ENCODE results near the gene DIPK1B.

DNA sequence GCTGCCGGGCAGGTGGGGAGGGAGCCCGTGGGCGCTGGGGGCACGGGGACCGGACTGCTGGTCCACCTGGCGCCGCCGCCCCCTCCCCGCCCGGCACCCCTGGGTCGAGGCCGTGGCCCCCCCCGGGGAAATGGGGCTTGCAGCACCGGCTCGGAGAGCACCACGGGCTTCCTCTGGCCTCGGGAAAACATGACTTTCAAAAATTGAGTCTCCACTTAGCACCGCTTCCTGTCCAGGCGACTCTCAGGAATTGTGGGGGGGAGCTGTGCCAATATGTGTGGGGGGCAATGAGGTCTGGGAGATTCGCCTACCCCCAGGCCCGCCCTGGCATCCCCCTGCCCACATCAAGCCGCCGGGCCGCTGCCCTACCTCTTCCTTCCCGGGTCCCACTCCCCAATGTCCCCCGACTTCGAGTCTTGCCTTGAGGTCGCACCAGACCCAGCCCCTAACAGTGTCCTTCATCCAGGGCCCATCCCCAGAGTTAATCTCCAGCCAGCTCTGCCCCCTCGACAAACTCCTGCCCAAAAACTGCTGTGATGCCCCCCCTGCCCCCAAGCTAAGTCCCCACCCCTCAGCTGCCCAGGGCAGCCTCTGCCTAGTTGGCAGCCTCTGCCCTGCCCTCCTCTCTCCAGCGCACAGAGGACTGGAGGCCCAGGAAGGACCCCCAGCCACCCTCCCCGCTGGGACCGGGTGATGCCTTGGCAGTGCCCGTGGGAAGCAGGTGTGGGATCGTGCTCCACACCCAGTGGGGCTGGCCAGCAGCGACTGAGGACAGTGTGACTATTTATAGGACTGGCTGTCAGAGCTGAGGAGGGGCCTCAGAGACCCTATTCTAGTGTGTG is 45.8 kb upstream of the DIPK1B start:
- TF ChIP-seq, protein P1, sequence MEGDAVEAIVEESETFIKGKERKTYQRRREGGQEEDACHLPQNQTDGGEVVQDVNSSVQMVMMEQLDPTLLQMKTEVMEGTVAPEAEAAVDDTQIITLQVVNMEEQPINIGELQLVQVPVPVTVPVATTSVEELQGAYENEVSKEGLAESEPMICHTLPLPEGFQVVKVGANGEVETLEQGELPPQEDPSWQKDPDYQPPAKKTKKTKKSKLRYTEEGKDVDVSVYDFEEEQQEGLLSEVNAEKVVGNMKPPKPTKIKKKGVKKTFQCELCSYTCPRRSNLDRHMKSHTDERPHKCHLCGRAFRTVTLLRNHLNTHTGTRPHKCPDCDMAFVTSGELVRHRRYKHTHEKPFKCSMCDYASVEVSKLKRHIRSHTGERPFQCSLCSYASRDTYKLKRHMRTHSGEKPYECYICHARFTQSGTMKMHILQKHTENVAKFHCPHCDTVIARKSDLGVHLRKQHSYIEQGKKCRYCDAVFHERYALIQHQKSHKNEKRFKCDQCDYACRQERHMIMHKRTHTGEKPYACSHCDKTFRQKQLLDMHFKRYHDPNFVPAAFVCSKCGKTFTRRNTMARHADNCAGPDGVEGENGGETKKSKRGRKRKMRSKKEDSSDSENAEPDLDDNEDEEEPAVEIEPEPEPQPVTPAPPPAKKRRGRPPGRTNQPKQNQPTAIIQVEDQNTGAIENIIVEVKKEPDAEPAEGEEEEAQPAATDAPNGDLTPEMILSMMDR (IDR thresholded peaks at IDR 0.05): no peak
- no peak for TF ChIP-seq EP300 (IDR thresholded peaks at IDR 0.05)
